OCI-LY7 (cell line): ENCODE data around the gene PIN1. TPM values are rescaled to one million over a fixed set of nuclear protein-coding genes. Genes with fewer than 3 reads are reported as not detected.
"Not testable (repeated sequence)": the region's sequence is repeated elsewhere in the genome, so short reads cannot be mapped to it uniquely, and the experiment has no call there.

ENCODE experiments used
- BruUV-seq: library from RNA; stranded (reverse); fragments of 400-500 nt; replicated peaks from 2 replicates; lab custom pipeline; 2021; lab: Mats Ljungman, UMichigan
- CTCF ChIA-PET: fragments of 300-600 bp; sonication (Branson Sonifier 250); formaldehyde crosslinking; loops from one replicate; lab custom pipeline; 2022; ENCODE audit warnings: antibody characterized with exemption; ENCODE audit not compliant: unreplicated experiment; lab: Charles Lee
- POLR2A ChIA-PET: fragments of 300-600 bp; sonication (Branson Sonifier 250); formaldehyde crosslinking; loops from one replicate; lab custom pipeline; 2022; ENCODE audit warnings: antibody characterized with exemption; lab: Charles Lee
- DNase-seq: peaks from one replicate; pipeline ENCODE4 v3.0.0-alpha.2; 2015; ENCODE audit warnings: low spot score
- H2AFZ ChIP-seq: fragments of 200-600 bp; sonication (generic), shearing (Covaris generic); 2 replicates; pipeline ENCODE4 v1.6.1; 2014; ENCODE audit warnings: mild to moderate bottlenecking, antibody characterized with exemption, low read length, moderate library complexity
- H3K27ac ChIP-seq: fragments of 200-600 bp; sonication (generic); 2 replicates; pipeline ENCODE4 v1.5.1; 2014; ENCODE audit warnings: mixed run types, low read depth, mild to moderate bottlenecking, moderate library complexity, low read length, inconsistent platforms; ENCODE audit not compliant: poor library complexity, severe bottlenecking
- H3K36me3 ChIP-seq: fragments of 200-600 bp; sonication (generic); 2 replicates; pipeline ENCODE4 v1.6.1; 2014; ENCODE audit warnings: mild to moderate bottlenecking, antibody characterized with exemption, low read length, moderate library complexity, mixed read lengths; ENCODE audit not compliant: insufficient read depth
- H3K4me1 ChIP-seq: fragments of 200-600 bp; sonication (generic); 2 replicates; pipeline ENCODE4 v1.5.1; 2014; ENCODE audit warnings: mild to moderate bottlenecking, low read length; ENCODE audit not compliant: insufficient read depth, poor library complexity, severe bottlenecking
- H3K4me2 ChIP-seq: fragments of 200-600 bp; sonication (generic); 2 replicates; pipeline ENCODE4 v1.6.1; 2014; ENCODE audit warnings: mild to moderate bottlenecking, low read length
- H3K4me3 ChIP-seq: fragments of 200-600 bp; sonication (generic); 2 replicates; pipeline ENCODE4 v1.5.1; 2014; ENCODE audit warnings: mild to moderate bottlenecking, low read depth, low read length; ENCODE audit not compliant: poor library complexity, severe bottlenecking
- H3K79me2 ChIP-seq: fragments of 200-600 bp; sonication (generic); 2 replicates; pipeline ENCODE4 v1.6.1; 2016; ENCODE audit warnings: low read depth, mild to moderate bottlenecking, low read length, moderate library complexity, mixed read lengths; ENCODE audit not compliant: insufficient read depth
- H3K9me2 ChIP-seq: fragments of 200-600 bp; sonication (generic); 2 replicates; pipeline ENCODE4 v1.6.1; 2016; ENCODE audit warnings: mild to moderate bottlenecking, low read length, mixed read lengths; ENCODE audit not compliant: insufficient read depth
- H3K9me3 ChIP-seq: fragments of 200-600 bp; sonication (generic); 2 replicates; pipeline ENCODE4 v1.6.1; 2014; ENCODE audit warnings: mild to moderate bottlenecking, mixed run types, low read length, mixed read lengths
- H4K20me1 ChIP-seq: fragments of 200-600 bp; sonication (generic); 2 replicates; pipeline ENCODE4 v1.6.1; 2014; ENCODE audit warnings: mild to moderate bottlenecking, antibody characterized with exemption, low read length, moderate library complexity, mixed read lengths; ENCODE audit not compliant: insufficient read depth
- CTCF ChIP-seq: fragments of 200-600 bp; sonication (generic); conservative IDR thresholded peaks from 2 replicates; pipeline ENCODE4 v1.5.1; 2014; ENCODE audit warnings: mild to moderate bottlenecking, antibody characterized with exemption, low read length, moderate library complexity, mixed read lengths
- EZH2phosphoT487 ChIP-seq: fragments of 200-600 bp; sonication (generic); IDR thresholded peaks from 2 replicates; pipeline ENCODE4 v1.6.1; 2018; ENCODE audit warnings: low read depth, borderline replicate concordance, mild to moderate bottlenecking, mixed run types, antibody characterized with exemption, low read length, moderate library complexity, mixed read lengths
- intact Hi-C: fragments of 100-400 bp; cut with micrococcal nuclease; formaldehyde crosslinking; loops from one replicate; pipeline ENCODE4 v1.10.0; 2022; ENCODE audit not compliant: unreplicated experiment
- total RNA-seq, 2 experiments: library from RNA; depleted of rRNA in 1 of 2; stranded (reverse); fragments of >200 nt in 1 of 2; shearing (Covaris generic) in 1 of 2; gene quantifications; 2 replicates each; pipeline ENCODE4 v1.2.3, GENCODE V29; 2014 to 2022

The PIN1 gene
- total RNA-seq, 2 experiments from 2014 or later: 86.9 to 137 TPM

- Histone ChIP-seq H4K20me1 (no peaks in the 10 kb centered on the region), H3K4me2 (peak overlapping the region; percentile 66), H3K9me3 (peaks cover 15% of the 10 kb centered on the region), H3K27ac (peak overlapping the region; percentile 30), H3K4me3 (peak overlapping the region; percentile 58), H3K9me2 (no peaks in the 10 kb centered on the region), H3K36me3 (peaks cover 30% of the 10 kb centered on the region), H2AFZ (peak overlapping the region; percentile 30; the same call in 1 of the 2 replicates), H3K79me2 (peaks cover 24% of the 10 kb centered on the region), H3K4me1 (peaks cover 22% of the 10 kb centered on the region)
- DNase-seq: no peak
- ChIA-PET POLR2A (no interaction called here), CTCF (no interaction called here)
- TF ChIP-seq EZH2phosphoT487: no peak
- BruUV-seq: no TSS peak
- intact Hi-C loops: loop anchor here (1.0 kb wide), 2 partner anchors 27 to 51 kb away; partner anchors contain the start of gene ZNF846
These were observed 15.6 kb upstream of the PIN1 start for GRCh38 chr19:9819596-9819909.

GRCh38 chr19:9820034-9820433 lies 15.1 kb upstream of the PIN1 start:
- intact Hi-C loops, DNase-seq, H4K20me1 ChIP-seq, POLR2A ChIA-PET, BruUV-seq, CTCF ChIA-PET, H3K9me2 ChIP-seq: not testable (repeated sequence)
- Histone ChIP-seq H3K27ac (peak overlapping the region; percentile 30), H3K4me2 (peak overlapping the region; percentile 66), H3K4me3 (peak overlapping the region; percentile 58), H3K4me1 (peaks cover 22% of the 10 kb centered on the region), H3K9me3 (peaks cover 11% of the 10 kb centered on the region), H3K79me2 (peaks cover 24% of the 10 kb centered on the region), H3K36me3 (peaks cover 25% of the 10 kb centered on the region), H2AFZ (peak overlapping the region; percentile 30; the same call in 1 of the 2 replicates)

GRCh38 chr19:9823816-9824215 lies 11.3 kb upstream of the PIN1 start:
- Histone ChIP-seq H2AFZ (no peak overlapping the region), H4K20me1 (no peaks in the 10 kb centered on the region), H3K9me3 (no peaks in the 10 kb centered on the region), H3K9me2 (no peaks in the 10 kb centered on the region), H3K79me2 (peaks cover 30% of the 10 kb centered on the region), H3K4me2 (0 out of 2 replicates have a peak overlapping the region, but pooled peaks have one; percentile 7), H3K36me3 (peaks cover 6% of the 10 kb centered on the region; the same call in 1 of the 2 replicates), H3K4me1 (peaks cover 25% of the 10 kb centered on the region), H3K4me3 (no peak overlapping the region), H3K27ac (no peak overlapping the region)
- CTCF ChIA-PET: no interaction called here
- intact Hi-C loops: no loop called here
- POLR2A ChIA-PET: no interaction called here
- no peak for TF ChIP-seq CTCF
- TF ChIP-seq EZH2phosphoT487: no peak
- no peak for DNase-seq
- BruUV-seq: no TSS peak
